ENCODE results near the gene PTPN9. TPM values are rescaled to one million over a fixed set of nuclear protein-coding genes. Genes with fewer than 3 reads are reported as not detected.

Gene PTPN9
- polyA plus RNA-seq, 1 donor (not counting 4 experiments of a cell fraction or from before 2014, with no cell fraction given), result 34.7 TPM

- Histone ChIP-seq H3K9ac (ENCODE audit: control insufficient read depth, extremely low read depth, insufficient read depth, low read length) (no peak overlapping the region), H3K4me3 (ENCODE audit: control insufficient read depth in 2 of 3, extremely low read depth in 1 of 3, insufficient read depth in 2 of 3, low read depth in 1 of 3, low read length in 3 of 3) (no peak overlapping the region), H3K36me3 (ENCODE audit: control insufficient read depth in 2 of 2, extremely low read depth in 1 of 2, insufficient read depth in 2 of 2, low read length in 2 of 2) (peaks cover 19 to 26% of the 10 kb centered on the region in 2 experiments), H3K9me1 (ENCODE audit: control insufficient read depth, extremely low read depth, insufficient read depth, low read length) (no peaks in the 10 kb centered on the region), H3K4me1 (ENCODE audit: control insufficient read depth, extremely low read depth, insufficient read depth, low read length) (no peaks in the 10 kb centered on the region), H3K27ac (ENCODE audit: control insufficient read depth, insufficient read depth, low read length) (no peak overlapping the region), H3K4me2 (ENCODE audit: control insufficient read depth, extremely low read depth, insufficient read depth, low read depth, low read length) (no peak overlapping the region), H4K20me1 (ENCODE audit: control insufficient read depth, extremely low read depth, insufficient read depth, low read length) (no peaks in the 10 kb centered on the region), H3K9me3 (ENCODE audit: control insufficient read depth, low read depth, low read length) (no peaks in the 10 kb centered on the region), H3K79me2 (ENCODE audit: control insufficient read depth, insufficient read depth, low read length) (no peaks in the 10 kb centered on the region), H3K27me3 (ENCODE audit: control insufficient read depth, extremely low read depth, insufficient read depth, low read length) (no peaks in the 10 kb centered on the region), H2AFZ (ENCODE audit: control insufficient read depth, low read length) (no peak overlapping the region)
- FAIRE-seq (no peak), DNase-seq (ENCODE audit: low read depth, low spot score) (no peak)
- no peak for TF ChIP-seq CTCF (optimal IDR thresholded peaks at IDR 0.05 in 1 of 3, IDR thresholded peaks at IDR 0.05 in 1 of 3, conservative IDR thresholded peaks at IDR 0.05 in 1 of 3; ENCODE audit: extremely low read depth in 1 of 3, insufficient read depth in 2 of 3, low read length in 3 of 3)
- no peak for TF ChIP-seq EZH2 (IDR thresholded peaks at IDR 0.05; ENCODE audit: low read length)
- dilution Hi-C loops (cut with MboI; ENCODE audit: extremely low pct_ligation_motif_present, low sequenced_read_pairs), result no loop called here
These were observed 110.1 kb downstream of the PTPN9 start for GRCh38 chr15:75468913-75469598.

- dilution Hi-C loops (cut with MboI; ENCODE audit: extremely low pct_ligation_motif_present, low sequenced_read_pairs), result no loop called here
- FAIRE-seq, result no peak
- H3K79me2 ChIP-seq (ENCODE audit: control insufficient read depth, insufficient read depth, low read length), result no peaks in the 10 kb centered on the region
- no peaks in the 10 kb centered on the region for H3K9me1 ChIP-seq (ENCODE audit: control insufficient read depth, extremely low read depth, insufficient read depth, low read length)
- no peak for TF ChIP-seq CTCF (optimal IDR thresholded peaks at IDR 0.05 in 1 of 3, IDR thresholded peaks at IDR 0.05 in 1 of 3, conservative IDR thresholded peaks at IDR 0.05 in 1 of 3; ENCODE audit: extremely low read depth in 1 of 3, insufficient read depth in 2 of 3, low read length in 3 of 3)
- no peak for TF ChIP-seq EZH2 (IDR thresholded peaks at IDR 0.05; ENCODE audit: low read length)
- no peak overlapping the region for H3K4me3 ChIP-seq (ENCODE audit: control insufficient read depth in 2 of 3, extremely low read depth in 1 of 3, insufficient read depth in 2 of 3, low read depth in 1 of 3, low read length in 3 of 3)
- no peak overlapping the region for H3K4me2 ChIP-seq (ENCODE audit: control insufficient read depth, extremely low read depth, insufficient read depth, low read depth, low read length)
- H3K9ac ChIP-seq (ENCODE audit: control insufficient read depth, extremely low read depth, insufficient read depth, low read length), result no peak overlapping the region
- no peaks in the 10 kb centered on the region for H3K9me3 ChIP-seq (ENCODE audit: control insufficient read depth, low read depth, low read length)
- no peaks in the 10 kb centered on the region for H3K27me3 ChIP-seq (ENCODE audit: control insufficient read depth, extremely low read depth, insufficient read depth, low read length)
- H3K36me3 ChIP-seq (ENCODE audit: control insufficient read depth in 2 of 2, extremely low read depth in 1 of 2, insufficient read depth in 2 of 2, low read length in 2 of 2), result peaks cover 0 to 2% of the 10 kb centered on the region in 2 experiments
- peaks cover 11% of the 10 kb centered on the region for H3K4me1 ChIP-seq (ENCODE audit: control insufficient read depth, extremely low read depth, insufficient read depth, low read length)
- no peak for DNase-seq (ENCODE audit: low read depth, low spot score)
- no peak overlapping the region for H2AFZ ChIP-seq (ENCODE audit: control insufficient read depth, low read length)
- no peak overlapping the region for H3K27ac ChIP-seq (ENCODE audit: control insufficient read depth, insufficient read depth, low read length)
- no peaks in the 10 kb centered on the region for H4K20me1 ChIP-seq (ENCODE audit: control insufficient read depth, extremely low read depth, insufficient read depth, low read length)
These were observed 118.5 kb downstream of the PTPN9 start for GRCh38 chr15:75460646-75461045.

Data from keratinocyte (primary cell).